Neural progenitor cell (in vitro differentiated cells): ENCODE results near the gene AK5. TPM values are rescaled to one million over a fixed set of nuclear protein-coding genes. Genes with fewer than 3 reads are reported as not detected.

Source experiments
- DNase-seq: peaks from one replicate; pipeline ENCODE4 v3.0.0-alpha.2; 2016; ENCODE audit warnings: low spot score
- H2AFZ ChIP-seq: fragments of 200-600 bp; sonication (generic); replicated peaks from 2 replicates; pipeline ENCODE4 v1.6.1; 2016; ENCODE audit warnings: antibody characterized with exemption
- H3F3A ChIP-seq: fragments of 200-600 bp; sonication (generic); 2 replicates; pipeline ENCODE4 v1.6.1; 2016; ENCODE audit warnings: antibody characterized with exemption, low read depth
- H3K27ac ChIP-seq: fragments of 200-600 bp; sonication (generic); 2 replicates; pipeline ENCODE4 v1.5.1; 2016; ENCODE audit warnings: mild to moderate bottlenecking
- H3K27me3 ChIP-seq: fragments of 200-600 bp; sonication (generic); 2 replicates; pipeline ENCODE4 v1.6.1; 2016; ENCODE audit warnings: mild to moderate bottlenecking, moderate library complexity
- H3K36me3 ChIP-seq: fragments of 200-600 bp; sonication (generic); 2 replicates; pipeline ENCODE4 v1.5.1; 2016
- H3K4me1 ChIP-seq: fragments of 200-600 bp; sonication (generic); 2 replicates; pipeline ENCODE4 v1.6.1; 2016; ENCODE audit warnings: mixed run types
- H3K4me2 ChIP-seq: fragments of 200-600 bp; sonication (generic); 2 replicates; pipeline ENCODE4 v1.6.1; 2016
- H3K4me3 ChIP-seq: fragments of 200-600 bp; sonication (generic); 2 replicates; pipeline ENCODE4 v1.5.1; 2016
- H3K79me2 ChIP-seq: fragments of 200-600 bp; sonication (generic); 2 replicates; pipeline ENCODE4 v1.6.1; 2016; ENCODE audit warnings: low read depth
- H3K9ac ChIP-seq: fragments of 200-600 bp; sonication (generic); 2 replicates; pipeline ENCODE4 v1.6.1; 2016
- H3K9me3 ChIP-seq: fragments of 200-600 bp; sonication (generic); 2 replicates; pipeline ENCODE4 v1.5.1; 2016; ENCODE audit warnings: low read depth
- H4K20me1 ChIP-seq: fragments of 200-600 bp; sonication (generic); 2 replicates; pipeline ENCODE4 v1.6.1; 2016; ENCODE audit warnings: low read depth
- H3K27ac Mint-ChIP-seq: 3 replicates; pipeline ENCODE4 v1.8.0; 2021; ENCODE audit warnings: mixed read lengths
- H3K27me3 Mint-ChIP-seq: 2 replicates; pipeline ENCODE4 v1.8.0; 2022; ENCODE audit warnings: low read depth, mild to moderate bottlenecking, inconsistent platforms, moderate library complexity, mixed read lengths; ENCODE audit not compliant: insufficient read depth
- H3K36me3 Mint-ChIP-seq: 3 replicates; pipeline ENCODE4 v1.8.0; 2021; ENCODE audit warnings: mixed read lengths
- H3K4me1 Mint-ChIP-seq: 3 replicates; pipeline ENCODE4 v1.8.0; 2021; ENCODE audit warnings: mixed read lengths
- H3K4me3 Mint-ChIP-seq: 3 replicates; pipeline ENCODE4 v1.8.0; 2021; ENCODE audit warnings: mild to moderate bottlenecking, moderate library complexity, mixed read lengths
- H3K9me3 Mint-ChIP-seq: 3 replicates; pipeline ENCODE4 v1.8.0; 2020; ENCODE audit warnings: mixed read lengths
- EZH2 ChIP-seq: fragments of 200-600 bp; sonication (generic); IDR thresholded peaks from 2 replicates; pipeline ENCODE4 v1.6.1; 2017; ENCODE audit warnings: antibody characterized with exemption, mild to moderate bottlenecking, moderate library complexity
- EZH2phosphoT487 ChIP-seq: fragments of 200-600 bp; sonication (generic); IDR thresholded peaks from 2 replicates; pipeline ENCODE4 v1.6.1; 2017; ENCODE audit warnings: antibody characterized with exemption
- total RNA-seq: library from RNA; depleted of rRNA; stranded (reverse); fragments of >200 nt; gene quantifications from 2 replicates; pipeline ENCODE4 v1.2.3, GENCODE V29; 2015; ENCODE audit warnings: low replicate concordance
- TF ChIP-seq, protein P1 (sequence below): fragments of 200-600 bp; sonication (generic); IDR thresholded peaks from 2 replicates; pipeline ENCODE4 v1.5.1; 2017; ENCODE audit warnings: antibody characterized with exemption, mild to moderate bottlenecking

Gene AK5
- total RNA-seq, 1 donor from 2014 or later, result 1.8 TPM

DNA sequence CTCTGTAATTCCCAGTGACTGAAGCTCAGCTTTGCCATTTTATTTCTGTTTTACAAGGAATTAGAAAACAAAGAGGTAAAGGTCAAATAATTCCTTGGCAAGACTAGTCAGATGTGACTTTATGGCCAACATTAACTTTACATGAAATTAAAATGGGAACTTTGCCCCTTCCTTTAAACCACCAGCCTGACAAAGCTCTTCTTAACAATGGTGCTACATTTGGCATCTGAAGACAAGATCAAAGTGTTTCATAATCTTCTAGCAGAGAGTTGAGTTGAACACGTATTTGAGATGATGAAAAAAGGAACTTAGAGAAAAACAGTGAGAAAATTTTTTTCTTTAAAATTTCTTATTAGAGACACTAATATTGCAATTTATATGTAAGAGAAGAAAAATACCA, 193.8 kb downstream of the AK5 start:
- no peaks in the 10 kb centered on the region for H3K27me3 ChIP-seq
- Mint-ChIP-seq H3K9me3 (no peaks in the 10 kb centered on the region), H3K27ac (no peak overlapping the region), H3K4me3 (no peak overlapping the region), H3K4me1 (no peaks in the 10 kb centered on the region), H3K36me3 (no peaks in the 10 kb centered on the region), H3K27me3 (no peaks in the 10 kb centered on the region)
- no peaks in the 10 kb centered on the region for H3K36me3 ChIP-seq
- H4K20me1 ChIP-seq, result no peaks in the 10 kb centered on the region
- no peak overlapping the region for H3K27ac ChIP-seq
- no peak overlapping the region for H3K4me3 ChIP-seq
- no peak overlapping the region for H3K4me2 ChIP-seq
- no peaks in the 10 kb centered on the region for H3K9me3 ChIP-seq
- no peak for DNase-seq
- no peak for TF ChIP-seq EZH2phosphoT487
- no peak for TF ChIP-seq EZH2
- TF ChIP-seq, protein P1, sequence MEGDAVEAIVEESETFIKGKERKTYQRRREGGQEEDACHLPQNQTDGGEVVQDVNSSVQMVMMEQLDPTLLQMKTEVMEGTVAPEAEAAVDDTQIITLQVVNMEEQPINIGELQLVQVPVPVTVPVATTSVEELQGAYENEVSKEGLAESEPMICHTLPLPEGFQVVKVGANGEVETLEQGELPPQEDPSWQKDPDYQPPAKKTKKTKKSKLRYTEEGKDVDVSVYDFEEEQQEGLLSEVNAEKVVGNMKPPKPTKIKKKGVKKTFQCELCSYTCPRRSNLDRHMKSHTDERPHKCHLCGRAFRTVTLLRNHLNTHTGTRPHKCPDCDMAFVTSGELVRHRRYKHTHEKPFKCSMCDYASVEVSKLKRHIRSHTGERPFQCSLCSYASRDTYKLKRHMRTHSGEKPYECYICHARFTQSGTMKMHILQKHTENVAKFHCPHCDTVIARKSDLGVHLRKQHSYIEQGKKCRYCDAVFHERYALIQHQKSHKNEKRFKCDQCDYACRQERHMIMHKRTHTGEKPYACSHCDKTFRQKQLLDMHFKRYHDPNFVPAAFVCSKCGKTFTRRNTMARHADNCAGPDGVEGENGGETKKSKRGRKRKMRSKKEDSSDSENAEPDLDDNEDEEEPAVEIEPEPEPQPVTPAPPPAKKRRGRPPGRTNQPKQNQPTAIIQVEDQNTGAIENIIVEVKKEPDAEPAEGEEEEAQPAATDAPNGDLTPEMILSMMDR, result no peak
- no peak overlapping the region for H2AFZ ChIP-seq
- no peaks in the 10 kb centered on the region for H3F3A ChIP-seq
- H3K79me2 ChIP-seq, result no peaks in the 10 kb centered on the region
- no peaks in the 10 kb centered on the region for H3K4me1 ChIP-seq
- no peak overlapping the region for H3K9ac ChIP-seq

DNA sequence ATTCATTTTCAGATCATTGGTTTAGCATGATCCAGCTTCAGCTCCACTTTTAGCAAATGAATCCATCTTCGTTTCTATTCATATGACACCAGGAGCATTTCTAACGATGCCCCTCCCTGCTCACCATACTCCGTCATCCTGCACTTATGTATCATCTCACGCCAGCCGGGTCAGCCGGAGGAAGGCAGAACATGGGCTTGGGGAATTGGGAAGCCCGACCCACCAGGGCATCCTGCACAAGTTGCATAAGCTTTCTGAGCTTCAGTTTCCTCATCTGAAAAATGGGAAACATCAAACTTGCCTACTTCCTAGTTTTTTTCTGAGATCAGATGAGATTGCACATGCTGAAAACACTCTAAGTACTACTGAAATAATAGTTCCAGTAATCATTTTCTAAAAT, 194.7 kb downstream of the AK5 start:
- Histone ChIP-seq H3K36me3 (no peaks in the 10 kb centered on the region), H3F3A (no peaks in the 10 kb centered on the region), H4K20me1 (no peaks in the 10 kb centered on the region), H3K4me1 (no peaks in the 10 kb centered on the region), H3K27me3 (no peaks in the 10 kb centered on the region), H2AFZ (no peak overlapping the region), H3K4me2 (no peak overlapping the region), H3K4me3 (no peak overlapping the region), H3K79me2 (no peaks in the 10 kb centered on the region), H3K27ac (no peak overlapping the region), H3K9ac (no peak overlapping the region), H3K9me3 (no peaks in the 10 kb centered on the region)
- Mint-ChIP-seq H3K27ac (no peak overlapping the region), H3K4me1 (no peaks in the 10 kb centered on the region), H3K9me3 (no peaks in the 10 kb centered on the region), H3K27me3 (no peaks in the 10 kb centered on the region), H3K36me3 (no peaks in the 10 kb centered on the region), H3K4me3 (no peak overlapping the region)
- DNase-seq, result no peak
- TF ChIP-seq EZH2 (no peak), EZH2phosphoT487 (no peak)
- TF ChIP-seq, protein P1, result no peak

DNA sequence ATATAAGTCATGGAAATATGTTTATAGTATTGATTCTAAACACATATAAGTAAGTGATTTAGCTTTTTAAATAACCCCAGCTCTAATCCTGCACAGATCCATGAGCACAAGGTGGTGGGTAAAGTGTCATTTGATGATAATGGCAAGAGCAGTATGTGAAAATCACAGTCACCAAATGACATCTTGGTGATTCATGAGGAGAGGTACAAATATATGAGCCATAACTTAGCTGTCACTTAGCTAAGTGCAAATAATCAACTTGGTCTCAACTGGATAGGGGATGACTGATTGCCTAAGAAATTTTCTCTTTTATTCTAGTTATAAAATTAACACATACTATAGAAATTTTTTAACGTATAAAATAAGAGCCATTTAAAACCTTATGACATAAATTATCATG, 202.5 kb downstream of the AK5 start:
- H3K4me1 Mint-ChIP-seq, result no peaks in the 10 kb centered on the region
- TF ChIP-seq, protein P1, result no peak
- no peak for TF ChIP-seq EZH2
- no peak for TF ChIP-seq EZH2phosphoT487
- Histone ChIP-seq H4K20me1 (no peaks in the 10 kb centered on the region), H3K9ac (no peak overlapping the region), H3K9me3 (no peaks in the 10 kb centered on the region), H3K27ac (no peak overlapping the region), H2AFZ (no peak overlapping the region), H3F3A (no peaks in the 10 kb centered on the region), H3K36me3 (no peaks in the 10 kb centered on the region), H3K27me3 (no peaks in the 10 kb centered on the region), H3K4me2 (no peak overlapping the region), H3K79me2 (no peaks in the 10 kb centered on the region), H3K4me3 (no peak overlapping the region), H3K4me1 (no peaks in the 10 kb centered on the region)
- no peak overlapping the region for H3K27ac Mint-ChIP-seq
- no peaks in the 10 kb centered on the region for H3K36me3 Mint-ChIP-seq
- no peak for DNase-seq
- H3K9me3 Mint-ChIP-seq, result no peaks in the 10 kb centered on the region
- H3K27me3 Mint-ChIP-seq, result no peaks in the 10 kb centered on the region
- H3K4me3 Mint-ChIP-seq, result no peak overlapping the region

DNA sequence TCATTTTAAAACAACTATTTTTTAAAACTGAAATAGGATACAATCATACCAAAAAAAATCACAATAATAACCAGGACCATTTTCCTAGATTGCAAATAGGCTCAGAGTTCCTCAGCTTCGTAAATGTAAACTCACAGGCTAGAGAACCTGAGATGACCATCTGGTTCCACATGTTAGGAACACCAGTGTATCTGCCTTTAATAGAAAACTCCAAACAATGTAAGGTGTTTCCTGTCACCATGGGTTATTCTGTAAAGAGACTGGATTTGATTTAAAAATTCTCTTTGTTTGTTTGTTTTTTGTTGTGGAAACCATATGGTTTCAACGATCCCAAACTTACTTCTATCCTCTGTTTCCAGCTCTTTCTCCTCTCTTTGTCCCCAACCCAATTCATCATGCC, 203.1 kb downstream of the AK5 start:
- no peak overlapping the region for H3K4me2 ChIP-seq
- no peaks in the 10 kb centered on the region for H3K36me3 ChIP-seq
- H3K9ac ChIP-seq, result no peak overlapping the region
- Mint-ChIP-seq H3K27ac (no peak overlapping the region), H3K4me1 (peaks cover 4% of the 10 kb centered on the region), H3K36me3 (no peaks in the 10 kb centered on the region), H3K27me3 (peaks cover 2% of the 10 kb centered on the region), H3K4me3 (no peak overlapping the region), H3K9me3 (no peaks in the 10 kb centered on the region)
- no peak for DNase-seq
- TF ChIP-seq EZH2 (no peak), EZH2phosphoT487 (no peak)
- TF ChIP-seq, protein P1, result no peak
- H4K20me1 ChIP-seq, result no peaks in the 10 kb centered on the region
- H3F3A ChIP-seq, result no peaks in the 10 kb centered on the region
- H2AFZ ChIP-seq, result no peak overlapping the region
- H3K4me1 ChIP-seq, result no peaks in the 10 kb centered on the region
- H3K27ac ChIP-seq, result no peak overlapping the region
- no peak overlapping the region for H3K4me3 ChIP-seq
- no peaks in the 10 kb centered on the region for H3K27me3 ChIP-seq
- H3K79me2 ChIP-seq, result no peaks in the 10 kb centered on the region
- H3K9me3 ChIP-seq, result no peaks in the 10 kb centered on the region
